ENCODE results near the gene REPIN1. TPM values are rescaled to one million over a fixed set of nuclear protein-coding genes. Genes with fewer than 3 reads are reported as not detected.

The REPIN1 gene
- total and polyA plus RNA-seq, 2 donors (not counting 1 experiment from before 2014, with no cell fraction given), result 165 to 190 TPM

- no peaks in the 10 kb centered on the region for H3K9me3 ChIP-seq (ENCODE audit: control extremely low read depth in 1 of 3, control insufficient read depth in 2 of 3, insufficient read depth in 1 of 3, low read length in 2 of 3)
- no peak for DNase-seq
- POLR2A ChIA-PET, result no interaction called here
- no peak overlapping the region for H3K4me2 ChIP-seq (replicated peaks; ENCODE audit: low read depth, low read length, poor library complexity, severe bottlenecking)
- 97% methylated on average over 16 of the region's 19 CpGs for WGBS (ENCODE audit: insufficient coverage)
- TF ChIP-seq EZH2 (IDR thresholded peaks at IDR 0.05; ENCODE audit: borderline replicate concordance, insufficient read depth, low read depth, low read length, poor library complexity, severe bottlenecking), result no peak
- no peak for TF ChIP-seq CTCF (IDR thresholded peaks at IDR 0.05)
- ATAC-seq (ENCODE audit: low read depth), result no peak
- H3K4me1 ChIP-seq (ENCODE audit: control insufficient read depth in 2 of 2, insufficient read depth in 2 of 2, low read length in 2 of 2), result no peaks in the 10 kb centered on the region
- H3K9ac ChIP-seq (ENCODE audit: low read length), result no peak overlapping the region
- H2AFZ ChIP-seq (ENCODE audit: insufficient read depth, low read depth, low read length, poor library complexity, severe bottlenecking), result no peak overlapping the region
- no peak overlapping the region for H3K27ac ChIP-seq (ENCODE audit: low read length in 2 of 2)
- no peaks in the 10 kb centered on the region for H3K27me3 ChIP-seq (replicated peaks in 1 of 4; ENCODE audit: control extremely low read depth in 1 of 4, control insufficient read depth in 3 of 4, insufficient read depth in 4 of 4, low read length in 3 of 4)
- CTCF ChIA-PET, result interaction anchor here (1.0 kb wide), 1 partner anchor 11 kb away, joined by 3 read pairs; no protein-coding TSS in a partner anchor
- peaks cover 0 to 34% of the 10 kb centered on the region in 2 experiments for H3K36me3 ChIP-seq (replicated peaks in 1 of 2; ENCODE audit: control extremely low read depth in 1 of 2, control insufficient read depth in 1 of 2, extremely low read depth in 1 of 2, insufficient read depth in 2 of 2, low read length in 1 of 2)
- Mint-ChIP-seq H3K9me3 (ENCODE audit: insufficient read depth) (no peaks in the 10 kb centered on the region), H3K4me3 (no peak overlapping the region), H3K4me1 (peaks cover 3% of the 10 kb centered on the region), H3K27me3 (no peaks in the 10 kb centered on the region), H3K27ac (no peak overlapping the region)
- H3K4me3 ChIP-seq (ENCODE audit: control extremely low read depth in 1 of 5, extremely low read depth in 1 of 5, insufficient read depth in 1 of 5, low read depth in 2 of 5, low read length in 4 of 5), result no peak overlapping the region
- intact Hi-C loops (cut with micrococcal nuclease), result no loop called here
- no peaks in the 10 kb centered on the region for H4K20me1 ChIP-seq (ENCODE audit: control insufficient read depth, insufficient read depth, low read length, poor library complexity, severe bottlenecking)
- H3K79me2 ChIP-seq (ENCODE audit: control insufficient read depth, insufficient read depth, low read length), result no peaks in the 10 kb centered on the region
Measured at GRCh38 chr7:150330211-150330885, 38.3 kb upstream of the REPIN1 start.

GRCh38 chr7:150332852-150333635 is 35.6 kb upstream of the REPIN1 start:
- H2AFZ ChIP-seq (ENCODE audit: insufficient read depth, low read depth, low read length, poor library complexity, severe bottlenecking), result no peak overlapping the region
- no peak overlapping the region for H3K27ac ChIP-seq (ENCODE audit: low read length in 2 of 2)
- no peaks in the 10 kb centered on the region for H3K4me1 Mint-ChIP-seq
- TF ChIP-seq CTCF (IDR thresholded peaks at IDR 0.05) (no peak), EZH2 (IDR thresholded peaks at IDR 0.05; ENCODE audit: borderline replicate concordance, insufficient read depth, low read depth, low read length, poor library complexity, severe bottlenecking) (no peak)
- intact Hi-C loops (cut with micrococcal nuclease), result no loop called here
- H3K4me3 Mint-ChIP-seq, result no peak overlapping the region
- no peak overlapping the region for H3K9ac ChIP-seq (ENCODE audit: low read length)
- no peak overlapping the region for H3K27ac Mint-ChIP-seq
- peaks cover 0 to 14% of the 10 kb centered on the region in 2 experiments for H3K36me3 ChIP-seq (replicated peaks in 1 of 2; ENCODE audit: control extremely low read depth in 1 of 2, control insufficient read depth in 1 of 2, extremely low read depth in 1 of 2, insufficient read depth in 2 of 2, low read length in 1 of 2)
- no peaks in the 10 kb centered on the region for H3K79me2 ChIP-seq (ENCODE audit: control insufficient read depth, insufficient read depth, low read length)
- H3K4me2 ChIP-seq (replicated peaks; ENCODE audit: low read depth, low read length, poor library complexity, severe bottlenecking), result no peak overlapping the region
- no peak overlapping the region for H3K4me3 ChIP-seq (ENCODE audit: control extremely low read depth in 1 of 5, extremely low read depth in 1 of 5, insufficient read depth in 1 of 5, low read depth in 2 of 5, low read length in 4 of 5)
- H4K20me1 ChIP-seq (ENCODE audit: control insufficient read depth, insufficient read depth, low read length, poor library complexity, severe bottlenecking), result no peaks in the 10 kb centered on the region
- no peaks in the 10 kb centered on the region for H3K4me1 ChIP-seq (ENCODE audit: control insufficient read depth in 2 of 2, insufficient read depth in 2 of 2, low read length in 2 of 2)
- no peak for DNase-seq
- H3K27me3 ChIP-seq (replicated peaks in 1 of 4; ENCODE audit: control extremely low read depth in 1 of 4, control insufficient read depth in 3 of 4, insufficient read depth in 4 of 4, low read length in 3 of 4), result no peaks in the 10 kb centered on the region
- H3K9me3 ChIP-seq (ENCODE audit: control extremely low read depth in 1 of 3, control insufficient read depth in 2 of 3, insufficient read depth in 1 of 3, low read length in 2 of 3), result no peaks in the 10 kb centered on the region
- CTCF ChIA-PET, result no interaction called here
- H3K27me3 Mint-ChIP-seq, result no peaks in the 10 kb centered on the region
- no peak for ATAC-seq (ENCODE audit: low read depth)
- 96% methylated on average over 18 of the region's 18 CpGs for WGBS (ENCODE audit: insufficient coverage)
- POLR2A ChIA-PET, result no interaction called here
- H3K9me3 Mint-ChIP-seq (ENCODE audit: insufficient read depth), result no peaks in the 10 kb centered on the region
